HG03442 (cell line): Measurements from ENCODE around the gene ARHGAP10.

ENCODE experiments used
- ATAC-seq: cut with Tn5 transposase; IDR thresholded peaks from one replicate; pipeline ENCODE4 v1.9.1; 2021; ENCODE audit warnings: mild to moderate bottlenecking, moderate library complexity; ENCODE audit not compliant: unreplicated experiment

Gene ARHGAP10

GRCh38 chr4:147764337-147764736, 32.4 kb downstream of the ARHGAP10 start:
- ATAC-seq, result no peak

GRCh38 chr4:147765121-147765529, 33.2 kb downstream of the ARHGAP10 start:
- no peak for ATAC-seq

GRCh38 chr4:147768113-147768512, 36.2 kb downstream of the ARHGAP10 start:
- no peak for ATAC-seq

GRCh38 chr4:147769386-147769785, 37.5 kb downstream of the ARHGAP10 start:
- ATAC-seq, result peak; percentile 29

- no peak for ATAC-seq
These were observed 38.9 kb downstream of the ARHGAP10 start for GRCh38 chr4:147770831-147771230.

GRCh38 chr4:147772056-147772455, 40.2 kb downstream of the ARHGAP10 start:
- ATAC-seq, result no peak

GRCh38 chr4:147772459-147772969, 40.6 kb downstream of the ARHGAP10 start:
- ATAC-seq, result no peak

GRCh38 chr4:147773261-147774184, 41.6 kb downstream of the ARHGAP10 start:
- ATAC-seq, result peak; percentile 52

- no peak for ATAC-seq
These were observed 44.8 kb downstream of the ARHGAP10 start for GRCh38 chr4:147776716-147777115.

- peak; percentile 22 for ATAC-seq
These were observed 45.7 kb downstream of the ARHGAP10 start for GRCh38 chr4:147777456-147778091.

- peak; percentile 63 for ATAC-seq
These were observed 47.1 kb downstream of the ARHGAP10 start for GRCh38 chr4:147778942-147779341.

GRCh38 chr4:147779451-147779850, 47.6 kb downstream of the ARHGAP10 start:
- ATAC-seq, result no peak

- peak; percentile 58 for ATAC-seq
These were observed 48.4 kb downstream of the ARHGAP10 start for GRCh38 chr4:147780137-147780777.

GRCh38 chr4:147782087-147782781, 50.3 kb downstream of the ARHGAP10 start:
- no peak for ATAC-seq

- ATAC-seq, result no peak
These were observed 53.2 kb downstream of the ARHGAP10 start for GRCh38 chr4:147785129-147785528.

GRCh38 chr4:147786031-147786430, 54.1 kb downstream of the ARHGAP10 start:
- ATAC-seq, result peak; percentile 85

- ATAC-seq, result no peak
These were observed 54.6 kb downstream of the ARHGAP10 start for GRCh38 chr4:147786531-147786930.

- ATAC-seq, result no peak
These were observed 55.3 kb downstream of the ARHGAP10 start for GRCh38 chr4:147787204-147787603.

GRCh38 chr4:147788791-147789190, 56.9 kb downstream of the ARHGAP10 start:
- ATAC-seq, result no peak

GRCh38 chr4:147789596-147789995, 57.7 kb downstream of the ARHGAP10 start:
- ATAC-seq, result no peak

GRCh38 chr4:147790412-147790811, 58.5 kb downstream of the ARHGAP10 start:
- ATAC-seq, result no peak
